WTC11 (cell line): ENCODE data around the gene SPDYE16.
"Not testable (repeated sequence)": the region's sequence is repeated elsewhere in the genome, so short reads cannot be mapped to it uniquely, and the experiment has no call there.

ENCODE experiments used
- ATF3 ChIP-seq: sonication (generic); formaldehyde crosslinking; conservative IDR thresholded peaks from 2 replicates; pipeline ENCODE4 v1.8.1; 2022; ENCODE audit warnings: mild to moderate bottlenecking, missing genetic modification reagents
- CBFB ChIP-seq: sonication (generic); formaldehyde crosslinking; IDR thresholded peaks from 2 replicates; pipeline ENCODE4 v1.8.1; 2022; ENCODE audit warnings: mild to moderate bottlenecking, low read depth, missing genetic modification reagents
- CREB1 ChIP-seq: sonication (generic); formaldehyde crosslinking; IDR thresholded peaks from 2 replicates; pipeline ENCODE4 v1.8.0; 2023; ENCODE audit warnings: mild to moderate bottlenecking, missing genetic modification reagents
- CTCF ChIP-seq: fragments of 200-600 bp; IDR thresholded peaks from 2 replicates; pipeline ENCODE4 v1.8.0; 2022; ENCODE audit warnings: antibody characterized with exemption
- PREB ChIP-seq: sonication (generic); formaldehyde crosslinking; IDR thresholded peaks from 2 replicates; pipeline ENCODE4 v1.8.1; 2022; ENCODE audit warnings: mild to moderate bottlenecking, missing genetic modification reagents, moderate library complexity, borderline replicate concordance
- TEAD4 ChIP-seq: sonication (generic); formaldehyde crosslinking; IDR thresholded peaks from 2 replicates; pipeline ENCODE4 v1.8.0; 2022; ENCODE audit warnings: mild to moderate bottlenecking, missing genetic modification reagents
- USF1 ChIP-seq: sonication (generic); formaldehyde crosslinking; IDR thresholded peaks from 2 replicates; pipeline ENCODE4 v1.8.0; 2022; ENCODE audit warnings: mild to moderate bottlenecking, missing genetic modification reagents
- ZNF121 ChIP-seq: sonication (generic); formaldehyde crosslinking; IDR thresholded peaks from 2 replicates; pipeline ENCODE4 v1.8.0; 2023; ENCODE audit warnings: missing genetic modification reagents
- ZNF317 ChIP-seq: sonication (generic); formaldehyde crosslinking; IDR thresholded peaks from 2 replicates; pipeline ENCODE4 v1.8.1; 2023; ENCODE audit warnings: low read depth, mild to moderate bottlenecking, moderate library complexity, missing genetic modification reagents, borderline replicate concordance

- TF ChIP-seq TEAD4; CTCF; ZNF121 (CRISPR knock-in tag); CBFB (CRISPR knock-in tag); ZNF317 (CRISPR knock-in tag); CREB1 (CRISPR knock-in tag); PREB (CRISPR knock-in tag); ATF3 (CRISPR knock-in tag); USF1 (CRISPR knock-in tag): not testable (repeated sequence)
Observed at GRCh38 chr7:76498583-76499200, 44.4 kb downstream of the SPDYE16 start.
